ENCODE data around the gene WNT11. TPM values are rescaled to one million over a fixed set of nuclear protein-coding genes. Genes with fewer than 3 reads are reported as not detected.
A peak's percentile ranks its signal among the peaks of the same experiment; 100 is the strongest.

Gene WNT11
- total RNA-seq, 1 experiment from 2014 or later: not detected

DNA sequence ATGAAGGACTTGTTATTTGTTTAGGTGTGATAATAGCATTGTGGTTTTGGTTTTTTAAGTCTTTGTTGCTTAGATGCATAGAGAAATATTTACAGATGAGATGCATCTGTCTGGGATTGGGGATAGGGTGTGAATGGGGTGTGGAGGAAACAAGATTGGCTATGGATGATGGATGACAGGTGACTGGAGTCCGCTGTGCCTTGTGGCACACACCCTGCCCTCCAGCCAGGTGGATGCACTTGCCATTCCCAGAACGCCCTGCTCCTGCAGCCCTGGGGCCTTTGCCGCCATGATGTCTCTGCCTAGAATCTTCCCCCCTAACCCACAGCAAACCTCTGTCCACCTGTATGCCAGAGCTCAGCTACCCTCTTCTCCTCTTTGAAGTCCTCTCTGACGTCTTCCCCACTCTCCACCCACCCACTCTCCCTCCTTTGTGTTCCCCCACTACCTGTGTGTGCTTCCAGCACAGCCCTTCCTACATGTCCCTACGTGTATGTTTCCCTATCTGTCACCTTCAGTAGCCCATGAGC is 54.7 kb downstream of the WNT11 start:
- peak overlapping the region in 1 of 3 experiments; percentile 49; a peak in 2 of 7 replicates for H3K27ac Mint-ChIP-seq
- WGBS (ENCODE audit: extremely low coverage, insufficient read length, low lambda C conversion rate): no CpG with 5 or more reads among the region's 5 CpGs
- Histone ChIP-seq H2AK5ac (ENCODE audit: insufficient read length, low read length) (no peak overlapping the region), H2BK20ac (ENCODE audit: low read depth, low read length, poor library complexity, severe bottlenecking) (no peak overlapping the region), H3K23me2 (ENCODE audit: insufficient read length, low read depth, low read length, poor library complexity, severe bottlenecking) (no peaks in the 10 kb centered on the region), H3T11ph (ENCODE audit: low read length) (no peak overlapping the region), H4K5ac (ENCODE audit: insufficient read length, low read depth, low read length) (no peak overlapping the region), H3K79me2 (ENCODE audit: insufficient read depth, low read length) (no peaks in the 10 kb centered on the region), H2BK12ac (ENCODE audit: insufficient read length, low read depth, low read length) (no peak overlapping the region), H3K18ac (ENCODE audit: insufficient read length, low read depth, low read length) (no peak overlapping the region), H3K27ac (ENCODE audit: insufficient read length, low read depth, low read length) (no peak overlapping the region), H3K4me2 (ENCODE audit: insufficient read depth, insufficient read length, low read length) (peak overlapping the region; percentile 45), H4K8ac (replicated peaks; ENCODE audit: insufficient read length, low read depth, low read length) (no peak overlapping the region), H3K9me3 (ENCODE audit: control insufficient read depth, low read depth, low read length) (no peaks in the 10 kb centered on the region), H2AFZ (ENCODE audit: low read length) (peak overlapping the region; percentile 82), H2BK5ac (ENCODE audit: insufficient read length, low read length) (no peak overlapping the region), H3K27me3 (ENCODE audit: insufficient read depth, low read length) (no peaks in the 10 kb centered on the region; the same call in none of the 2 replicates), H4K20me1 (ENCODE audit: control insufficient read depth, insufficient read depth, insufficient read length) (no peaks in the 10 kb centered on the region), H2BK15ac (ENCODE audit: low read depth, low read length) (no peak overlapping the region), H3K4ac (ENCODE audit: low read depth, low read length) (no peak overlapping the region), H3K79me1 (ENCODE audit: insufficient read depth, low read depth, low read length, poor library complexity, severe bottlenecking) (no peaks in the 10 kb centered on the region), H3K14ac (ENCODE audit: insufficient read depth, low read length) (no peak overlapping the region), H3K56ac (ENCODE audit: insufficient read length, low read depth, low read length) (no peak overlapping the region), H4K91ac (ENCODE audit: insufficient read length, low read depth, low read length) (no peak overlapping the region), H3K23ac (ENCODE audit: insufficient read length, low read depth, low read length) (no peak overlapping the region), H3K9ac (ENCODE audit: extremely low read depth, insufficient read length, low read length) (no peak overlapping the region), H2BK120ac (ENCODE audit: low read depth, low read length, poor library complexity, severe bottlenecking) (no peak overlapping the region), H3K4me1 (ENCODE audit: insufficient read depth, low read length) (no peaks in the 10 kb centered on the region)
- H3K9me3 Mint-ChIP-seq: no peaks in the 10 kb centered on the region
- H3K4me3 Mint-ChIP-seq: peak overlapping the region; percentile 25 to 59; a peak in 2 of 5 replicates
- peaks cover 43% of the 10 kb centered on the region for H3K27me3 Mint-ChIP-seq (ENCODE audit: low read depth)
- H3K36me3 Mint-ChIP-seq (ENCODE audit: insufficient read depth in 1 of 3, low read depth in 3 of 3): no peaks in the 10 kb centered on the region
- peaks cover 16 to 17% of the 10 kb centered on the region in 2 experiments for H3K4me1 Mint-ChIP-seq
- TF ChIP-seq, protein P1, sequence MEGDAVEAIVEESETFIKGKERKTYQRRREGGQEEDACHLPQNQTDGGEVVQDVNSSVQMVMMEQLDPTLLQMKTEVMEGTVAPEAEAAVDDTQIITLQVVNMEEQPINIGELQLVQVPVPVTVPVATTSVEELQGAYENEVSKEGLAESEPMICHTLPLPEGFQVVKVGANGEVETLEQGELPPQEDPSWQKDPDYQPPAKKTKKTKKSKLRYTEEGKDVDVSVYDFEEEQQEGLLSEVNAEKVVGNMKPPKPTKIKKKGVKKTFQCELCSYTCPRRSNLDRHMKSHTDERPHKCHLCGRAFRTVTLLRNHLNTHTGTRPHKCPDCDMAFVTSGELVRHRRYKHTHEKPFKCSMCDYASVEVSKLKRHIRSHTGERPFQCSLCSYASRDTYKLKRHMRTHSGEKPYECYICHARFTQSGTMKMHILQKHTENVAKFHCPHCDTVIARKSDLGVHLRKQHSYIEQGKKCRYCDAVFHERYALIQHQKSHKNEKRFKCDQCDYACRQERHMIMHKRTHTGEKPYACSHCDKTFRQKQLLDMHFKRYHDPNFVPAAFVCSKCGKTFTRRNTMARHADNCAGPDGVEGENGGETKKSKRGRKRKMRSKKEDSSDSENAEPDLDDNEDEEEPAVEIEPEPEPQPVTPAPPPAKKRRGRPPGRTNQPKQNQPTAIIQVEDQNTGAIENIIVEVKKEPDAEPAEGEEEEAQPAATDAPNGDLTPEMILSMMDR (conservative IDR thresholded peaks at IDR 0.05): no peak
- no peak for DNase-seq
